ENCODE data around the gene NEURL2.

DNA sequence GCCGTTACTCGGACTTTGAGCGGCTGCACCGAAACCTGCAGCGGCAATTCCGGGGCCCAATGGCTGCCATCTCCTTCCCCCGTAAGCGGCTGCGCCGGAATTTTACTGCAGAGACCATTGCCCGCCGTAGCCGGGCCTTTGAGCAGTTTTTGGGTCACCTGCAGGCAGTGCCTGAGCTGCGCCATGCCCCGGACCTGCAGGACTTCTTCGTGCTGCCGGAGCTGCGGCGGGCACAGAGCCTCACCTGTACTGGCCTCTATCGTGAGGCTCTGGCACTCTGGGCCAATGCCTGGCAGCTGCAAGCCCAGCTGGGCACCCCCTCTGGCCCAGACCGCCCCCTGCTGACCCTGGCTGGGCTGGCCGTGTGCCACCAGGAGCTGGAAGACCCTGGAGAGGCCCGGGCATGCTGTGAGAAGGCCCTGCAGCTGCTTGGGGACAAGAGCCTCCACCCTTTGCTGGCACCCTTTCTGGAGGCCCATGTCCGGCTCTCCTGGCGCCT, 50.3 kb downstream of the NEURL2 start:
- no peak for TF ChIP-seq POLR2A (IDR thresholded peaks at IDR 0.05)
- TF ChIP-seq, protein P1, sequence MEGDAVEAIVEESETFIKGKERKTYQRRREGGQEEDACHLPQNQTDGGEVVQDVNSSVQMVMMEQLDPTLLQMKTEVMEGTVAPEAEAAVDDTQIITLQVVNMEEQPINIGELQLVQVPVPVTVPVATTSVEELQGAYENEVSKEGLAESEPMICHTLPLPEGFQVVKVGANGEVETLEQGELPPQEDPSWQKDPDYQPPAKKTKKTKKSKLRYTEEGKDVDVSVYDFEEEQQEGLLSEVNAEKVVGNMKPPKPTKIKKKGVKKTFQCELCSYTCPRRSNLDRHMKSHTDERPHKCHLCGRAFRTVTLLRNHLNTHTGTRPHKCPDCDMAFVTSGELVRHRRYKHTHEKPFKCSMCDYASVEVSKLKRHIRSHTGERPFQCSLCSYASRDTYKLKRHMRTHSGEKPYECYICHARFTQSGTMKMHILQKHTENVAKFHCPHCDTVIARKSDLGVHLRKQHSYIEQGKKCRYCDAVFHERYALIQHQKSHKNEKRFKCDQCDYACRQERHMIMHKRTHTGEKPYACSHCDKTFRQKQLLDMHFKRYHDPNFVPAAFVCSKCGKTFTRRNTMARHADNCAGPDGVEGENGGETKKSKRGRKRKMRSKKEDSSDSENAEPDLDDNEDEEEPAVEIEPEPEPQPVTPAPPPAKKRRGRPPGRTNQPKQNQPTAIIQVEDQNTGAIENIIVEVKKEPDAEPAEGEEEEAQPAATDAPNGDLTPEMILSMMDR (IDR thresholded peaks at IDR 0.05), result no peak
- TF ChIP-seq POLR2AphosphoS5 (IDR thresholded peaks at IDR 0.05), result no peak
